LoVo (cell line): ENCODE data around the gene RAB31.
A peak's percentile ranks its signal among the peaks of the same experiment; 100 is the strongest.

Source experiments
- DNase-seq: peaks from one replicate; pipeline ENCODE4 v3.0.0-alpha.2; 2016; ENCODE audit warnings: low spot score

RAB31 gene

DNA sequence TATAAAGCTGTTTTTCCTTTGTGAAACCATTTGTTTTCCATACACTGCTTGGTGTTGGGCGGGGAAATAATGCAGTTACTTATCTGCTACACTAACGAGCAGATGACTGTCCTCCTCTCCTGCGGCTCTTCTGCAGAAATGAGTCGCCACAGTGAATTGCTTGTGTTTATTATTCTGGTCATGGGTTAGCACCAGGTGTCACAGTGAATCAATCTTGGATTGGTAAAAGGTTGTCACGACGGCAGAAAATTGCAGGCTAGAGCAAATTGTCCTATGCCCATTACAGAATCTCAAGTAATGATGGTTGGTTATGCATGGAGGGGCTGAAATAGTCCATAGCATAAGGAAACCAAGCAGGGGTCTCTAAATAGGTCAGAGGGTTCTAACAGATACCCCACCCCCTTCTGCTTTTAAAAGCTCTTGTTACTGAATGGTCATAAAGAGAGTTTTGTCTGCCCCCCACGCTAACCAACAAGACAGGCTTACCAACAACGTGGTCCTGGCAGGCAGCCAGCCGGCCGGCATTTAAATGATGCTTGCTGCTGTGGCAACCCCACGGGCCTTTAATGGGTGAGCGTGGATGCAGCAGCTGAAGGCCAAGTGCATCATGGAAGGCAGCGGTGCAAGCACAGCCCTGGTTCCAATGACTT lies 29.5 kb downstream of the RAB31 start:
- DNase-seq = peak; percentile 34

DNA sequence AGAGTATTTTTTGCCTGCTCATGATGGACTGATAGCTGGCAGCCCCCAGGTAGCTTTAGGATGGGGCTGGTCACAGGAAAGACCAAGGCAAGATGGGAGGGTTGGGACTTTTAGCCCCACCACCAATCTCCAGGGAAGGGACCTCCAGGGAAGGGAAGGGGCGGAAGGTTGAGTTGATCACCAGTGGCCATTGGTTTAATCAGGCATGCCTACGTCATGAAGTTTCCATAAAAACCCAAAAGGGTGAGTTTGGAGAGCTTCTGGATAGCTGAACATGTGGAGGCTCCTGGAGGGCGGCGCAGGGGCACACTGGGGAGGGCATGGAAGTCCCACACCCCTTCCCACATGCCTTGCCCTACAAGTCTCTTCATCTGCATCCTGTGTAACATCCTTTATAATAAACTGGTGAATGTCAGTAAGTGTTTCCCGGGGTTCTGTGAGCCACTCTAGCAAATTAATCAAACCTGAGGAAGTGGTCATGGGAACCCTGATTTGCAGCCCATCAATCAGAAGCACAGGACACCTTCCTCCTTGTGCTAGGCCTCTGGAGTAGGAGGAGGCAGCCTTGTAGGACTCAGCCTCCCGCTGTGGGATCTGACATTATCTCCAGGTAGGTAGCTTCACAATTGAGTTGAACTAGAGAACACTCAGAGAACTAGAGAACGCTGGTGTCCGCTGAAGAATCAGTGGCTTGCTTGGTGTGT lies 30.3 kb downstream of the RAB31 start:
- DNase-seq = no peak

DNA sequence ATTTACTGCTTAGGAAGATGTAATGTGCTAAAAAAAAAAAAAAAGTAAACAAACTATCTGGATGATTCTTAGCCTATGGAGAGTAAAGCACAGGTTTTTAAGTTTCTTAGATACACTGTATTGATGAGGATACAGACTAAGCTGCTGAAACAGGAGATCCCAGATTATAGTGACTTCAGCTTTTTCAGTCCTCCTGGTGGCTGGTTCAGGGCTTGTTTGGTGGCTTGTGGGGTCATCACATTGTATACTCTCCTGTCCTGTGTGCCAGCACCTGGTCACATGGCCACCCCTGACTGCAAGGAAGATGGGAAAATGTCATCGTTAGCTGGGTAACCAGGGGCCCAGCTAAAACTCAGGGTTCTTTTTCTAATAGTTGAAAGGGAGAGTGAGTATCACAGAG lies 31.4 kb downstream of the RAB31 start:
- DNase-seq = no peak

DNA sequence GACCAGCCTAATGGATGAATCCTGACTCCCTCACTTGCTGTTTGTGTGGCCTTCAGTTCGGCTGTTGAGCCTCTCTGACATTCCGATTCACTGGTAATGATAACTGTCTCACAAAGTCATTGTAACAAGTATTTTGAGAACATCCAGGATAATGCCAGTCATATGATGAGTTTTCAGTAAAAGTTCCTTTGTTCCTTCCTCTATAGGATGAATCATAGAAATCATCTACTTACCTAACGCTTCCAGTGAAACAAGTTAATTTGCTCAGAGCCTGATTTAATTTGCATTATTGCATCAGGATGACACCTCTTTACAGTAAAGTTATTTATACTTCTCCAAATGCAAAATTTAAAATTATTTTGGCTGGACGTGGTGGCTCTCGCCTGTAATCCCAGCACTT lies 32.0 kb downstream of the RAB31 start:
- DNase-seq = no peak

DNA sequence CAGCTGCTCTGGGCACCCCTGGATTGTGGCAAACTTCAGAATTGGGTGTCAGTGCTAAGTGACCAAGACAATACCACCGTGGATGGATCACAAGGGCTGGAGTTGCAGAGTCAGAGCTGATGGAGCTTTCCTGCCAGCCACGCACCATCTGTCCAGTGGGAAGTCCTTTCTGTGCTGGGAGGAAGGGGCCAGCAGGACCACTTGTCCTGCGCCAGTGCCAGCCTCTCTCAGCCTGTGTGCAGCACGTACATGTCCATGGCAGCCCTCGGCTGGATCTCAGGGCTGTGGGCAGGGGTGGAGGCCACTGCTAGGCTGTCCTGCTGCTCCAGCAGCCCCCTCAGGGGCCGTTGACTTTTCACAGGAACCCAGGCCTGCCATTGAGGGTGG lies 33.3 kb downstream of the RAB31 start:
- DNase-seq = no peak

DNA sequence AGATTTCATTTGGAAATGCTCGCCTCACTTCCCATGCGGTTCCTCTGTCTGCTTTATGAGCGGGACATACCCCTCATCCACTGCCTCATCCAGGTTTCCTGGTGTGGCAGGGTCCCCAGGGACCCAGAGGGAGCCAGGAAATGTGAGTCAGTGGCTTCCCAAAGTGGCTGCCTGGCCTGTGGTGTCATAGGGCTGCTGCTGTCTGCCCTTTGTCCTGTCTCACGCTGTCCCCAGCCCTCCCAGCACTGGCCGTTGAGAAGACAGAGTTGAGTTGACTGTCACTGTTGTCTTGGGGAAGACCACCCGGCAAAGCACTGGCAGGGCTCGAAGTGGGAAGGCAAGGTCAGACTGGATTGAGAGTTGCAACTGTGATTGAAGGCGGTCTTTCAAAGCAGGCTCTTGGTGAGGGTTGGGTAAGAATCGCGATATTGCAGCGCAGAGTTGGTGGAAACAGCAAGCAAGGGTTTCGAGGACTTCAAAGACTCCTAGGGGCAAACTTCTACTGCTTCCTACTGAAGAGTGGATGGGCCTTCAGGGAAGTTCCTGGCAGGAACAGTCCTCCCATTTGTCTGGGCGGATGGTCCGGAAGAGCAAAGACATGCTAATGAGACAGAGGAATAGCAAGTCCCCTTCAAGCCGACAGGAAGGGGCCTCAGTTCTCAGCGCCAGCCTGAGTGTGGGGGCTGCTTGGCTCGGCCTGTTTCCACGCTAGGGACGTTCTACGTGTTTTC lies 33.9 kb downstream of the RAB31 start:
- peak; percentile 11 for DNase-seq

DNA sequence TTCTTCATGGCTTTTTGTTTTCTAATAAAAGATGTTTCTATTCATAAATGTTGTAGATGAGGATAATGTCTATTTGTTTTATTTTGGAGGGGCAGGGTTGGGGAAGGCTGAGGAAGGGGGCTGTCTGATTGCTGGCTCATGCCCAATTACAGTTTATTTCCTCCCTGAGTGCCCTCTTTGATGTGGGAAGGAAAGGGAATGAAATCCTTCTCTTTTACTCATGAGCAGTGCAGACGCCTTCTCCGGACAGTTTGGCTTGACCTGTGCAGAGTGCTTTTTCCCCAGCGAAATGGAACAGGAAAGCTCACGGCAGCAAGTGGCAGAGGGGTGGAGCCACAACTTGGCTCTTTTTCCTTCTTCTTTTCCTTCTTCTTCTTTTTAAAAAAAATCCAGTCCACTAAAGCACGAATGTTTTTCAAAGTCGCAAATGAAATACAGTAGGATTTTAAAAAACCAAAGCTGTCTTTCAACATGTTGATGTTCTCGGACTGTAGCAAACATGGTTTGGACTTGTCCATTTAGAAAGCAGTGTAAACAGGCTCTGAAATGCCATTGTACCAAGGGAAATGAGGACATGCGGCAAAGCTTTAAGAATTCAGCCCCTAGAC lies 34.5 kb downstream of the RAB31 start:
- no peak for DNase-seq

DNA sequence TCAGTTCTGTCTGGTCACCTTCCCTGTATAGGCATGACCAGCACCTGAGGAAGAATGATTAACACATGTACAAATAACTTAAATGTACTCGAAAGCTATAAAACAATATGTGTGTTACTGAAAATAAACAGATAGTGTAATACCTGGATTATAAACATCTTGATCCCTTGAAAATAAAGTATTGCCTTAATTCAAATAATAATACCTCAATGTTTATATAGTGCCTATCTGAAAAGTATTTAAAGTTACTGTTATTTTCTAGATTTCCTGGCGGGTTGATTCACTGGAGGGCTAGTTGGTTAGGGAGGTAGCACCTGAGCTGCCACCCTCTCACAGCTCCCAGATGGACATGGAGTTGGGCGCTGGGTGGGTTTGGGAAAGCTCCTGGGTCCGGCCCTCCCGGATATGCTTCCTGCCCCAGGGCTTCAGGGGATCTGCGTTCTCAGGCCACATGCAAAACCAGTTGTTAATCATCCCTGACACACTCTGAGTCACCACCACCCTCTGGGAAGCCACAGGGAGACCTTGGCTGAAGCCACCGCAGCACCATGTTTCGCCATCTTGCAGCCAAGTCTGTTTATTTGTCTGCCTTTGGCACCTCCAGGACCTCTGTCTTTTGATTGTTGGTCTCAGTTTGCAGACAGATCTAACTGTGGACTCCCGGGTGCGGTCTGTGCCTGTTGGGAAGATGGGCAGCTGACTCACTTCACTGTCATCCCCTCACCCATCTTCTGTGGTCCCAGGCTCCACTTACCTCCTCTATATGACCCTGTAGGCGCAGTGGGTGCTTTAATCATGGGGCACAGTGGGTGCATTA lies 35.3 kb downstream of the RAB31 start:
- peak; percentile 91 for DNase-seq

DNA sequence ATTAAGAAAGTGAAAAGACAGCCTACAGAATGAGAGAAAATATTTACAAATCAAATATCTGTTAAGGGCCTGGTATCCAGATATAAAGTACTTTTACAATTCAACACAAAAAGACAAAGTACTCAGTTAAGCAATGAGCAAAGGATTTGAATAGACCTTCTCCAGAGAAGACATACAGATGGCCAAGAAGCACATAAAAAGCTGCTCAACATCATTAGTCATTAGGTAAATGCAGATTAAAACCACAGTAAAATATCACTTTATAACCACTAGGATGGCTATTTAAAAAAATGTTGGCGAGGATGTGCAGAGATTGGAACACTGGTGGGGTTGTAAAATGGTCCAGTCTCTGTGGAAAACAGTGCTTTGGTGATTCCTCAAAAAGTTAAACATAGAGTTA lies 38.9 kb downstream of the RAB31 start:
- no peak for DNase-seq

DNA sequence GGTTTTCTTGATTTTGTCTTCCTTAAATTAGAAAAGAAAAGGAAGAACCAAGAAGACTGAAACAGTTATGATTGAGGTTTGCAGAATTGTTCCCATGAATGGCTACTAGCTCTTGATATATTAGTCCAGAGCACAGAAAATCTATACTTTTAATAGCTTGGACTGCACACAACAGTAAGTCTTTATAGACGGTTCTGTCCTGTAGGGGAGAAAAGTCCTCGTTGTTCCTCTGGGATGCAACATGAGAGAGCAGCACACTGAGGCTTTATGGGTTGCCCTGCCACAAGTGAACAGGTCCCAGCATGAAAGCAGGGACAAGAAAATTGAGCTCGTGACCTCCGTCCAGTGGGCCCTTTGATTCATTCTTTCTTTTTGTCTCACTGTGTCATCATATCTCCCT lies 41.5 kb downstream of the RAB31 start:
- DNase-seq = no peak

DNA sequence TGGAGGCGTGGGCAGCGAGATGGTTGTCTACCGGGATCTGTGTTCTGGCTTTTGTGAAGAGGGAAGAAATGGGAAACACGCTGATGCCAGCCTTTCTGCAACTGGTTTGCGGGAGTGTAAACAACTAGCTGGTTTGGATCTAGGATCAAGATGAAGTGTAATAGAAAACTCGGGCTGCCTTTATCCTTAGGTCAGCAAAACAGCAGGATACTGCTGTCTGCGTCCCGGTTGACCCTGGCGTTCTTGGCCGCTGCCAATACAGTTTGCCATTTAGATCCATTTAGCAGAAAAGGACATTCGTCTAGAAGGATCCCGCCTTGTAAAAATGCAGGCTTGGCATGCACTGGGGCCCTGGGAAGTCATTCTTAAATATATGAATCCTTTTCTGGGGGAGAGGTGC lies 42.0 kb downstream of the RAB31 start:
- no peak for DNase-seq

DNA sequence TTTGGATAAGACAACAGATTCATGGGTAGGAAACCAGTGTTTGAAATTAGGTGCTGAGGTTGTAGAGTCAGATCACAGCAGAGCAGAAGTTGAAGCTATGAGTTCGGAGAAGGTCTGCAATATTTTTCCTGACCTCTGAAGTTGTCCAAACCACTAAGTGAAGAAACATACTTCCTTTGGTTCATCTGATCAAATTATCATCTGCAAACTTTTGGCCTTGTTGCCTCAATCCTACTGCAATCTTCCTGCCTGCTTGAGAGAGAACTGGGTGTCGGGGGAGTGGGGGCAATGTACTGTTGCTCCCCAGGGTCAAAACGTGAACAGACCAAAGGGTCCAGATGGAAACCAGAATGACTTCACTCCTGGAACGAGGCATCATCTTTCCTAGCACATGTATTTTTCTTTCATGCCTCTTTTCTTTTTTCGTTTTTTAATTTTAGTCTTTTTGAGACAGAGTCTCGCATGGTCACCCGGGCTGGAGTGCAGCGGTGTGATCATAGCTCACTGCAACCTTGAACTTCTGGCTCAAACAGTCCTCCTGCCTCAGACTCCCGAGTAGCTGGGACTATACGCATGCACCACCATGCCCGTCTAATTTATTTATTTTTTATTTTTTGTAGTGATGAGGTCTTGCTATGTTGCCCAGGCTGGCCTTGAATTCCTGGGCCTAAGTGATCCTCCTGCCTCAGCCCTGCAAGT lies 42.7 kb downstream of the RAB31 start:
- DNase-seq = no peak

DNA sequence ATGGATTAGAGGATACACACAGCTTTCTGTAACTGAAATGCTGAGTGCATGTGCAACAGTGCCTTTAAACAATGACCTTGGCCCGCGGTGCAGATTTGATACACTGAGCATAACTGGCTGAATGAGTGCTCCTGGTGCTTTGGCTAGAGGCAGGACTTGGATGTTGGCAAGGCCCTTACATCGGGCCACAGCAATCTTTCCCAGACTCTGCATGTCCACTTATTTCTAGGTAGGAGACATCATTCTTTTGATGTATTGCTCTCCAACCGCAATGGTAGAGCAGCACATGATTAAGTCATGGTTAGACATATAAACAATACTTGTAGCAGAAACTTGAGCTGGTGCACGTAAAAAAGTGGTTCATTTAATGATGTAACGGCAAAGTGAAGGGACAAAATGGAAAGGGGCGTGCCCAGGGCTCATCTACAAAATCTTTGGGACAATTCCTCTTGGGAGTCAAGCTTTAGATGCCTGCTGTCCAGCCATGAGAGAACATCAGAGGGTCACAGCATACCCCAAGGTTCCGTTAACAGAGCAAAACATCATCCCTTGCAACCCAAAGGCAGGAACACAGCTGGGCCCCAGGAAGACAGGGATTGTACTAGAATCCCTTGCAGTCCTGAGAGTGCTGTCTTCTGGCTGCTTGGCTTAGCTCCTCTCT lies 43.4 kb downstream of the RAB31 start:
- DNase-seq = no peak

DNA sequence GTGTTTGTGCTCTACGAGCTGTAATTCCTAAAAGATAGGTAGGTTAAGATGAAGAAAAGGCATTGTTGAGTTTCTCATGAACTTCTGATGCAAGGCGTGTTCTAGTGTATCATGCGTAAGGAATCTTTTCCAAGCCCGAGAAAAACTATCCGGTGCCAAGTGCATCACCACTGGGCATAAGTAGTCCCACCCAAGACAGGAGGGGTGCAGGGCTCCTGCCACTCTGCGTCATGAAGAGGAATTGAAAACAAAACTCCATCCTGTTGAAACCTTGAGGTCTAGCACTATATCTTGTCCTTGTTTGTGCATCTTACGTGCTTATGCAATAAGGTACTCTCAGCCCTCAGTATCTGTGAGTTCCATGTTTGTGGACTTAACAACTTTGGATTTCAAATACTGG lies 45.7 kb downstream of the RAB31 start:
- no peak for DNase-seq

DNA sequence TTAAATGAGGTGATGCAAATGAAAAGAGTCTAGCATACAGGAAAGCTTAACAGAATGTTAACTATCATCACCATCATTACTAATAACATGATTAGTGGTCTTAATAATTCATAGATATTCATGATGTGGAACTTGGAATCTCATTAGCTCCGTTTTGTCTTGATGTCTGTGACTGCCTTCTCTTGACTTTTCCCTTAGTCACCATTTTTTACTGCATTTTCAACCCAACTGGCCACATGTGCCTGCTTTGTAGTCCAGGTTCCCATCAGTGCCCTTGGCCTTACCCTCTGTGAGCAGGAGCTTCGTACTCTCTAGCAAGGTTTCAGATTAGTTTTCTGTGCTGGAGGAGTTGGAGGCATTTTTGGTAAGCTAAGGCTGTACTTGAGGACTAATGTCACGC lies 47.0 kb downstream of the RAB31 start:
- DNase-seq = no peak

DNA sequence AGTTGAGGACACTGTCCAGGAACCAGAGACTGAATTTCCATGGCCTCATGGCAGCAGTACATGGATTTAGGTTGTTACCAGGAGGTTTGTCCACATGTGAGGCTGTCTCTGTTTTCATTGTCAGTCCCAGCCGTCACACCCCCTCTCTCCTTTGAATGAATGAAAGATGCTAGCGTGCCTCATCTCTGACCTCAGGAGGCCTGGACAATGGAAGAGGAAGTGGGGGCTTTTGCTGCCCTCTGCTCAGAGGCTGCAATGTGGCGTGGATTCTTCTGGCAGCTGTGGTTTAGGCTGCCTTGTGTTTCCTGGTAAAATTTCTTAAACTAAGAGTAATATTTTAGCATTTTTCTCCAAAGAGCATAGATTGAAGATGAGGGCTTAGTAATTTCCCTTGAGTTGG lies 47.5 kb downstream of the RAB31 start:
- no peak for DNase-seq

DNA sequence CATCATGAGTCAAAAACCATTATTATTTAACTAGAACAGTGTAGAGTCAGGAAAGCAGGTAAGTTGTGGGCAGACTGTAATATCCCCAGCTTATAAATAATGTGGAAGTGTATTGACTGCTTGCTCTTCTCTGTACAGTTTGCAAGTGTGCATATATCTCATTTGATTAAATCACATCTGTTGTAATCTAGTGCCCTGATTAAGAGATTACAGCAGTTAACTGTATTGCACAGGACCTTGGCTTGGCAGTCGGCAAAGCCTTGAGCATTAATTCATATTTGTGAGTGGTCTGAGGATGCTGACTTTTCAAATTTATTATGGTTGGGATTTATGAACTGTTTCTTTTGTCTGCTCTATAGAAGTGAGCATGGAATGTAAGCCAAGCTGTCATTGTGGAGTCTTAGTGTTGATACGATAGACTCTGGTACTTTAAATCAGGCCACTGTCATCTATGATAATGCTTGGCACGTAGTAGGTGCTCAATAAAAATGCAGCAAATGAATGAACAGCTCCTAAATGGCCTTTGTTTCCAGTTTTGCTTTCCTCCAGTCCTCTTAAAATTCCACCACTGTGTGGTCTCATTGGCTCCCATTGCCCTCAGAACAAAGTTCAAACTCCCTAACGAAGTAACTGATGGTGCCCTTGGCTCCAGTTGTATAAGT lies 48.3 kb downstream of the RAB31 start:
- no peak for DNase-seq

DNA sequence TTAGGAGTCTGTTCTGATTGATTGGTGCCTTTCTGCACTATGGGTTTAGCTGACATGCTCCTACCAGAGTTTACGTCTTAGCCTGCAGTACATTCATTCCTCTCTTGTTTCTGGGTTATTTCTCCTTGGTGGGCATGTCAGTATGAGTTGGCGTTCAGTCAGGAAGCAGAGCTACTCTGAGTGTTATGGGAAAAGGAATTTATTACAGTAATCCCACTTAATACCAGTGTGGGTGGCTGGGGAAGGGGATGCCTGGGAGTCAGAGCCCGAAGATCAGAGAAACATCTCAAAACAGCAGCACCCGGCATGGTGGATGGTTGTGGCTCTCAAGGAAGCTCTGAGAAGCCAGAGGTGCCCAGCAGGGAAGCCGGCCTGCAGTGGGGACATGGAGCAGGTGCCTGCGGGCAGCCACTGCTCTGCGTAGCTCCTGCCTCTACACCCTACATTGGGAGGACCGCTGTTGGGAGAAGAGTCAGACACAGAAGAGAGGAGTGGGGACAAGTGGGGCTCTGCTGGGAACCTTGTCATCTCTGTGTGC lies 48.9 kb downstream of the RAB31 start:
- no peak for DNase-seq

DNA sequence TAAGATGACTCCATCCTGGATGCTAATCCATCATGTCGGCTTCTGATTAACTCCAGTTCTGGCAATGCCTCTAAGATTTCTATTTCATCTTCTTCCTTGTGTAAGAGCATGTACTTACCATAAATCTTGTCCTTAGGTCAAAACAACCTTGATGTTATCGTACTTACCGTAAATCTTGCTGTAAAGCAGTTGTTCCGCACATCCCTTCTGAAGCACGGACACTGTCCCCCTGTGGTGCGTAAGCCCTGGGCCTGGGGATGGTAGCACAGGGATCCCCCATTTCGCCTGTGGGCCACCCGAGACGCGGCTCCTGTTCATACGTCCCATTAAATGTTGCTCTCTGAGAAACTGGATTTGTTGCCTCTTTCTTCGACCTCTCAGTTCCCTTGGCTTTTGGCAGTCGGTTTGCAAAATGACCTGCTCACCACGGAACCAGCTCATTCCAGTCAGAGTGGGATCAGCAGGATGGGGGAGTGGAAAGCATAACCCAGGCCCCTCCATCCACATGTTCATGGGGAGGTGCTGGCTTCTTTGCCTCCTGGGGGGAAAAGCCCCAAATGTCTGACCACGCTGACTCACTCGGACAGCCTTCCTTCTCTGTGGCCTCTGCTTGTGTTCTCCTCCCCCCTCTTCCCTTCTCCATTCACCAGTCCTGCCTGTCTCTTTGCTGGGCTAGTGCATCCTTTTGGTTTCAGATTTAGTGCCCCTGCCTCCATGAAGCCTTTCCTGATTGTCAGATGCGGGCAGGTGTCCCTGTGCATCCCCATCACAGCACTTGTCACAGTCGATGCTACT lies 49.9 kb downstream of the RAB31 start:
- DNase-seq = no peak
